T-helper 2 cell treated with Interferon-gamma antibody and Interleukin-4, amounts not matched to agents 5 μg/mL and 100 μg/mL, for 36 hours (primary cell): ENCODE data around the gene OSBPL10.
A peak's percentile ranks its signal among the peaks of the same experiment; 100 is the strongest.
"Not testable (repeated sequence)": the region's sequence is repeated elsewhere in the genome, so short reads cannot be mapped to it uniquely, and the experiment has no call there.

Experiments
- DNase-seq: peaks from one replicate; pipeline ENCODE4 v3.0.0; 2021; ENCODE audit warnings: low spot score
- H3K27ac Mint-ChIP-seq: one replicate; pipeline ENCODE4 v1.8.0; 2021; ENCODE audit warnings: mild to moderate bottlenecking, mixed read lengths
- H3K27me3 Mint-ChIP-seq: one replicate; pipeline ENCODE4 v1.8.0; 2021; ENCODE audit warnings: low read depth, mixed read lengths
- H3K36me3 Mint-ChIP-seq: one replicate; pipeline ENCODE4 v1.8.0; 2021; ENCODE audit warnings: low read depth, mixed read lengths
- H3K4me1 Mint-ChIP-seq: one replicate; pipeline ENCODE4 v1.8.0; 2021; ENCODE audit warnings: low read depth, mixed read lengths
- H3K4me3 Mint-ChIP-seq: one replicate; pipeline ENCODE4 v1.8.0; 2022; ENCODE audit warnings: mild to moderate bottlenecking, moderate library complexity, mixed read lengths
- H3K9me3 Mint-ChIP-seq: one replicate; pipeline ENCODE4 v1.8.0; 2021; ENCODE audit warnings: mixed read lengths

OSBPL10 gene

DNA sequence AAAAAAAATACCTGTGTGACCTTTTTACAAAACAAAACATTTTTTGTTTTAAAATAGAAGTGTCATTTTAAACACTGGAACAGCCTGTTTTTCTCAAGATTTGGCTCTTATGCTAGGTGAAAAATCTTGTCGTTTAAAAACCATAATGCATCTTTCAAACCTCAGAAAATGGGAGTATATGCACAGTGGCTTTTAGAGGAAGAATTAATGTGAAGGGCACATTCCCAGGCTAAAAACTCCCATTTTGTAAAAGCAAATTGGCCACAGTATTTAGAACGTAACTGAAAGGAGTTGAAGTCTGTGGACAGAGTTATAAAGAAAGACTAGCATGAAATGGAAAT lies 190.0 kb downstream of the OSBPL10 start:
- Mint-ChIP-seq H3K4me3 (no peak overlapping the region), H3K4me1 (no peaks in the 10 kb centered on the region)
- no peak for DNase-seq

DNA sequence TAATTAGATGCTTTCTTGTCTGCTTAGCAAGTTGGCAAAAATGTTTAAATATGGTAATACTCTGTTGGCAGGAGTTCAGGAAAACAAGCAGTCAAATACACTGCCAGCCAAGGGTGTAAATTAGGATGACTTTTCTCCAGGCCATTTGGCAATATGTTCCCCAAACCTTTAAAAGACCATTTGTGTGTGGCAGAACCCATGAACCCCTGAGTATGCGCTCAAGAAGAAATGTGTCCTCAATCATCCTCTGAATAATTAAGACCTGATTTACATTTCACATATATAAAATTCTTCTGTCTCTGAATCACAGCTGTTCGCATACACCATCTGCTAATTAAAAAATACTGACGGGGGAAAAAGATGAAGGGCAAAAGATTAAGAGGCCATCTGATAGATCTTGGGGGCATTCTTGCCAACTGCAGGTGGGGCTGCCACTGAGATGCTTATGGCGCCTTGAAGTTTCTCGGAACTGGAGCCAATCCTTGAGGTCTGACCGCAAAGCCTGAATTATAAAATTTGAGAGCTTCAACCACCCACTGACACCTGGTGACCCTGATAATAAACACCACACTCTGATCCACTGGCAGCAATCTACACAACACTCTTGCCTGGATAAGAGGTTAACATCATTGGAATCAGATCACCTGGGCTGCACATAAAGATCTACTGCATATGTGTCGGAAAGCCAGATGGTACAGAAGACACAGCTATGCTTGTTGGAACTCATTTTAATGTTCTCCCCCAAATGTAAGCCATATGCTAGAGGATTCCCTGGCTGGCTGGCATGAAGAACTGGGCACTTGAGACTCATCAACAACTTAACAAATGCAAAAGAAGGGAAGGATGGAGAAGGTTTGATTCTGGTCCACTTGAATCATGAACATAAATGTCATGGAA lies 190.6 kb downstream of the OSBPL10 start:
- no peak overlapping the region for H3K4me3 Mint-ChIP-seq
- H3K27ac Mint-ChIP-seq: no peak overlapping the region
- no peaks in the 10 kb centered on the region for H3K4me1 Mint-ChIP-seq
- no peak for DNase-seq
- H3K9me3 Mint-ChIP-seq: no peaks in the 10 kb centered on the region
- no peaks in the 10 kb centered on the region for H3K27me3 Mint-ChIP-seq
- H3K36me3 Mint-ChIP-seq: peaks cover 2% of the 10 kb centered on the region

More for the DNA sequence above, 190.0 kb downstream of the OSBPL10 start:
- Mint-ChIP-seq H3K36me3 (peaks cover 2% of the 10 kb centered on the region), H3K9me3 (no peaks in the 10 kb centered on the region), H3K27me3 (no peaks in the 10 kb centered on the region), H3K27ac (no peak overlapping the region)

DNA sequence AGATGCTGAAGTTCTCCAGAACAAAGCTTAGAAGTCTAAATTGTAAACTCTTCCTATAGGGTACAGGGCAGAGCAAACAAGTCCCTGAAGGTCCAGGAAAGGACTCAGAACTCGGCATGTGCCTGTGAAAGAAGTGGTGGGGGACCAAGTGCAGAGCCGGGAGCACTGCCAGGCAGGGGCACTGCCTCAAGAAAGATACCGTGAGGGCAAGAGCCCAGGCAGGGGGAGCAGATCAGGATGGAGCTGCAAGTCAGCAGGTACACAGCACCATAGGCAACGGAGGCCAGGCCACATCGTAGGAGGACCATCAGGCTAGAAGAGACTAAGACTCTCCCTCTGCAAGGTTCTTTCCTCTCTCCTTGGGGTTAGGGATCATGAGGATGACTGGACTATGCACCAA lies 191.6 kb downstream of the OSBPL10 start:
- Mint-ChIP-seq H3K4me3 (no peak overlapping the region), H3K9me3 (no peaks in the 10 kb centered on the region), H3K27ac (no peak overlapping the region), H3K4me1 (no peaks in the 10 kb centered on the region), H3K36me3 (no peaks in the 10 kb centered on the region), H3K27me3 (no peaks in the 10 kb centered on the region)
- DNase-seq: no peak

DNA sequence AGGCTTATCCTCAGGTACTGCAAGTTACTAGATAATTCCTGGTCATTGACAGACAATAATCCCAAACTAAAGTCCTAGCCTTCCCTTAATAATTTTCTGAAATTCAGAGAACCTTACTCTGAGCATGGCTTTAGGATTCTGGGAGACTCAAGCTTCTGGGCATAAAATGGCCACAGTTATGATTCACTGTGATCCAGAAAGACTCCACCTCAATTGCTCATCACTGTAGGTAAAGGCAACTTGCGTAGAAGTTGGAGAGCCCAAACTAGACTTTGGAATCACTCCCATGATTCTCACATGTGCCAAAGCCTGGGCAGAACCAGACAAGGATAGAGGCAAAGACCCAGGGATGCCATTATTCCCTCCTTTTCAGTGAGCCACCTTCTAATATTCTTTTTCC lies 195.3 kb downstream of the OSBPL10 start:
- no peak overlapping the region for H3K27ac Mint-ChIP-seq
- no peaks in the 10 kb centered on the region for H3K9me3 Mint-ChIP-seq
- no peaks in the 10 kb centered on the region for H3K36me3 Mint-ChIP-seq
- no peaks in the 10 kb centered on the region for H3K27me3 Mint-ChIP-seq
- DNase-seq: no peak
- no peak overlapping the region for H3K4me3 Mint-ChIP-seq
- no peaks in the 10 kb centered on the region for H3K4me1 Mint-ChIP-seq

DNA sequence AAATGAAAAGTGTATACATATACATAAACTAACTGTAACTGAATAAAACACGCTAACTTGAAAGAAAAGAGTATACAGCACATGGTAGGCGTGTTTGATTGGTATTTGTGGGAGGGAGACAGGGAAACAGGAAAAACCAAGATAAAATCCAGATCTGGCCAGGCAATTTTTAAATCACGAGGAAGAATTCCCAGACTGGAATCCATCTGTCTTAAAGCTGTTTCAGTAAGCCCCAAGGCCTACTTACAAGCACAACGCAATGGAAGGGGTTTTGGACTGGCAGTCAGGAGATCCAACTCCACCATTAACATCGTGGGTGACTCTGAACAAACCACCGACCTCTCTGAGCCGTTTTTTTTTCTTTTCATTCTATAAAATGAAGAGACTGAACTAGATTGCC lies 195.8 kb downstream of the OSBPL10 start:
- H3K36me3 Mint-ChIP-seq: no peaks in the 10 kb centered on the region
- no peaks in the 10 kb centered on the region for H3K27me3 Mint-ChIP-seq
- no peak overlapping the region for H3K27ac Mint-ChIP-seq
- DNase-seq: no peak
- H3K4me3 Mint-ChIP-seq: no peak overlapping the region
- no peaks in the 10 kb centered on the region for H3K9me3 Mint-ChIP-seq
- H3K4me1 Mint-ChIP-seq: no peaks in the 10 kb centered on the region

DNA sequence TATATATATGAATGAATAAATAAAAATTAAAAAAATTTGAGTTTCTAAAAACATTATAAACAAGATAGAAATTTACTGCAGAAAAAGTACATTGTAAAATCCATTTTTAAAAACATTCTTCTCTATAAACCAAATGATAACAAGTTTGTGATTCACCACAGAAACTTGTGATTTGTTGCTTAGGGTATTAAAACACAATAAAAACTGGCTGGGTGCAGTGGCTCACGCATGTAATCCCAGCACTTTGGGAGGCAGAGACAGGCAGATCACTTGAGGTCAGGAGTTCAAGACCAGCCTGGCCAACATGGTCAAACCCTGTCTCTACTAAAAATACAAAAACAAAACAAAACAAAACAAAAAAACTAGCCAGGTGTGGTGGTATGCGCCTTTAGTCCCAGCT lies 197.2 kb downstream of the OSBPL10 start:
- H3K4me3 Mint-ChIP-seq, H3K9me3 Mint-ChIP-seq, H3K27ac Mint-ChIP-seq, H3K27me3 Mint-ChIP-seq, H3K4me1 Mint-ChIP-seq, H3K36me3 Mint-ChIP-seq, DNase-seq: not testable (repeated sequence)

DNA sequence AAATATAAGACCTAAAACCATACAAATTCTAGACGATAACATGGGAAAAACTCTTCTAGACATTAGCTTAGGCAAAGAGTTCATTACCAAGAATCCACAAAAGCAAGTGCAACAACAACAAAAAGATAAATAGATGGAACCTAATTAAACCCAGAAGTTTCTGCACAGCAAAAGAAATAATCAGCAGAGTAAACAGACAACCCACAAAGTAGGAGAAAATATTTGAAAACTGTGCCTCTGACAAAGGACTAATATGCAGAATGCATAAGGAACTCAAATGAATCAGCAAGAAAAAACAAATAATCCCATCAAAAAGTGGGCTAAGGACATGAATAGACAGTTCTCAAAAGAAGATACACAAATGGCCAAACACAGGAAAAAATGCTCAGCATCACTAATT lies 198.8 kb downstream of the OSBPL10 start:
- not testable (repeated sequence) for H3K4me3 Mint-ChIP-seq

DNA sequence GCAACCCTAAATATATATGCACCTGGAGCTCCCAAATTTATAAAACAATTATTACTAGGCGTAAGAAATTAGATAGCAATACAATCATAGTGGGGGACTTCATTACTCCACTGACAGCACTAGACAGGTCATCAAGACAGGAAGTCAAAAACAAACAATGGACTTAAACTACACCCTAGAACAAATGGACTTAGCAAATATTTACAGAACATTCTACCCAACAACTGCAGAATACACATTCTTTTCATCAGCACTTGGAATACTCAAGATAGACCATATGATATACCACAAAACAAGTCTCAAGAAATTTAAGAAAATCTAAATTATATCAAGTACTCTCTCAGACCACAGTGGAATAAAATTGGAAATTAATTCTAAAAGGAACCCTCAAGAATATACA lies 201.5 kb downstream of the OSBPL10 start:
- Mint-ChIP-seq H3K4me1 (no peaks in the 10 kb centered on the region), H3K27ac (no peak overlapping the region), H3K36me3 (no peaks in the 10 kb centered on the region)

More for the DNA sequence above, 198.8 kb downstream of the OSBPL10 start:
- not testable (repeated sequence) for DNase-seq, H3K36me3 Mint-ChIP-seq, H3K9me3 Mint-ChIP-seq, H3K27me3 Mint-ChIP-seq, H3K4me1 Mint-ChIP-seq, H3K27ac Mint-ChIP-seq

DNA sequence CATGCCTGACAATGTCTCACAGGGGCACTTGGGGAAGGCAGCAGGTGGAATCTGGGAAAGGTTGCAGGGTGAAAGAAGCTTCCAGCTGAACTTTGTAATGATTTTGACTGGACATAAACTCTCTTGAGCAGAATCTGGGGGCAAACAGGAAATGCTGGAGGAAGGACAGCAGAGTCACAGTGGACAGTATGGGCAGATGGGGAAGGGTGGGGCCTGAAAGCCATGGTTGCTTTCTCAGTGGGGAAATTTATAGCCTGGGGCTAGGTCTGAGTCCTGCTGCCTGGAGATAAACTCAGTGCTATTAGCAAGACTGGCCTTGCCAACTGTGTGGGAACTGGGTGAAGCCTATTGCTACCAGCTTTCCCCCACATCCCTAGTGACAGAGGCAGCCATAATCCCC lies 203.2 kb downstream of the OSBPL10 start:
- Mint-ChIP-seq H3K27ac (no peak overlapping the region), H3K9me3 (peaks cover 9% of the 10 kb centered on the region), H3K27me3 (no peaks in the 10 kb centered on the region), H3K36me3 (no peaks in the 10 kb centered on the region), H3K4me1 (peaks cover 1% of the 10 kb centered on the region), H3K4me3 (no peak overlapping the region)
- DNase-seq: no peak

More for the DNA sequence above, 201.5 kb downstream of the OSBPL10 start:
- Mint-ChIP-seq H3K27me3 (no peaks in the 10 kb centered on the region), H3K4me3 (no peak overlapping the region), H3K9me3 (peaks cover 9% of the 10 kb centered on the region)
- no peak for DNase-seq

DNA sequence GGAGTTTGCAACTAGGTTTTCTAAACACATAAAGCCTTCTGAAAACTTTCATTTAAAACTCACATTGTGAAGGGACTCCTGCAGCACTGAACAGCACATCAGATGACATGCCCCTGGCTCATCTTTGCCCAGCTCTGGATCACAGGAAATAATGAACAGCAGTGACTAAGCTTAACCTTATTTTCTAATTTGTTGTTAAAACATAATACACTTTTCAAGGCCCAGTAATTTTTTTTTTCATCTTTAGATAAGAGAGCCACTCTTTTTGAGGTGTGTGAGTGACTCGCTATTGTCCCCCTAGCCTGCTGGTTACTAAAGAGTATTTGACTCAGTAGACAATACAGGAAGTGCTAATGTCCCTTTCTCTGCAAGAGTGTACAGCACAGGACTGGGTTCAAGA lies 204.0 kb downstream of the OSBPL10 start:
- no peak overlapping the region for H3K4me3 Mint-ChIP-seq
- no peaks in the 10 kb centered on the region for H3K36me3 Mint-ChIP-seq
- peaks cover 9% of the 10 kb centered on the region for H3K9me3 Mint-ChIP-seq
- no peak overlapping the region for H3K27ac Mint-ChIP-seq
- H3K27me3 Mint-ChIP-seq: no peaks in the 10 kb centered on the region
- peaks cover 3% of the 10 kb centered on the region for H3K4me1 Mint-ChIP-seq
- DNase-seq: no peak

DNA sequence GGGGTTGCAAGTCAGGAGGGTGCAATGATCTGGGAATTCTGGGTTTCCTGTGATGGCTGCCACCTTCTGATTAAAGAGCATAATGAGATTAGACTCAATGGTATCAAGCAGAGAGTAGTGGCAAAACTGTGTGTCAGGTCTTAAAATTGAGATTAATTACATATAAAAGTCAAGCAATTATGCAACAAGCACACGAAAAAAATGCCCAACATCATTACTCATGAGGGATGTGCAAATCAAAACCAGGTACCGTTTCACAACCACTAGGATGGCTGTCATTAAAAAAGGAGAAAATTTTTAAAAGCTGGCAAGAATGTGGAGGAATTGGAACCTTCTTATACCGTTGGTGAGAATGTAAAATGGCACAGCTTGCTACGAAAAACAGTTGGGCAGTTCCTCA lies 205.0 kb downstream of the OSBPL10 start:
- peaks cover 9% of the 10 kb centered on the region for H3K9me3 Mint-ChIP-seq
- H3K4me1 Mint-ChIP-seq: peaks cover 8% of the 10 kb centered on the region
- H3K4me3 Mint-ChIP-seq: no peak overlapping the region
- H3K27me3 Mint-ChIP-seq: no peaks in the 10 kb centered on the region
- DNase-seq: no peak
- H3K36me3 Mint-ChIP-seq: no peaks in the 10 kb centered on the region
- no peak overlapping the region for H3K27ac Mint-ChIP-seq

DNA sequence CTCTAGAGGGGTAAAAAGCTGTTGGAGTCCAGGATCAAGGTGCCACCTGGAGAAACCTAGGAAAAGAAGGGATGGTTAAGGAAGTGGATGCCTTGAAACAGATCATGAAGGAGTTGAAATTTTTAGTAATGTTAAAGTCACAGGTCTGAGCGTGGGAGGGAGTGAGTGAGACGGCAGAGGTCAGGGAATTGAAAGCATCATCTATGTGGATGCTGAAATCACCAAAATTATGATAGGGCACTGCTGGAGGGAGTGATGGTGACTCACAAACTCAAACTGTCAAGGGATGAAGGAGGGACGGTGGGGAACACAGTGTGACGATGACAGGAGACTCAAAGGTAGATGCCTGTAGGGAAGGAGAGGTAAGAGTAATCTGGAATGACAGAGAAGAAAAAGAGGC lies 205.7 kb downstream of the OSBPL10 start:
- DNase-seq: no peak
- Mint-ChIP-seq H3K9me3 (peaks cover 9% of the 10 kb centered on the region), H3K27ac (no peak overlapping the region), H3K4me1 (peaks cover 10% of the 10 kb centered on the region), H3K4me3 (no peak overlapping the region), H3K27me3 (no peaks in the 10 kb centered on the region), H3K36me3 (no peaks in the 10 kb centered on the region)

DNA sequence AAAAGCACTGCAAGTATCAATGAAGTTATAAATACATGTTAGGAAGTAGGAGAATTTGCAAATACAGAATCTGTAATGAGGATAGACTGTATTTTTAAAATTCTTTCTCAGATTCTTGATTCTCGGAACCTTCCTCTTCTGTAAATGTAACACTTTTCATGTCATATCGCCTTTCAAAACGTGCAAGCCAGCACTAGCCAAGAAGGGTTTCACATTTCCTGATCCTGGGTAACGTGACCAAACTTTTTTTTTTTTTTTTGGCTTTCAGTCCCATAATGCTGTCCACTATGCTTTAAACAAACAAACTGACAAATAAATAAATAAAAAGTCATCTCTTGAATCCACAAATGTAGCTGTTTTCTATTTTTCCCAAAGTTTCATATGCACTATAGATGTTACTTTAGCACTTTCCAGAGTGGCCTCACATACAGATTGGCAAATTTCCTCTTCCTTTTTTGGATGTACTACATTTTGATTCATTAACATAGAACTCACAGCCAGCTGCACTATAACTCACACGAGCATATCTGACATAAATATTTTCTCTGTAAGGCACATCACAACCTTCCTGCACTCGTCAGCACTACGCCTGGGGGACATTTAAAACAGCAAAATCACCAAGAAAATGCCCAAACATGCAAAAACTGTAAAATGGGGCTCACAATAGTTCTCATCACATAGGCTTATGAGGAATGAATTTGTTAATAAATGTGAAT lies 208.1 kb downstream of the OSBPL10 start:
- Mint-ChIP-seq H3K4me3 (no peak overlapping the region), H3K36me3 (no peaks in the 10 kb centered on the region), H3K4me1 (peaks cover 12% of the 10 kb centered on the region), H3K27ac (no peak overlapping the region), H3K9me3 (peaks cover 3% of the 10 kb centered on the region), H3K27me3 (no peaks in the 10 kb centered on the region)
- no peak for DNase-seq

DNA sequence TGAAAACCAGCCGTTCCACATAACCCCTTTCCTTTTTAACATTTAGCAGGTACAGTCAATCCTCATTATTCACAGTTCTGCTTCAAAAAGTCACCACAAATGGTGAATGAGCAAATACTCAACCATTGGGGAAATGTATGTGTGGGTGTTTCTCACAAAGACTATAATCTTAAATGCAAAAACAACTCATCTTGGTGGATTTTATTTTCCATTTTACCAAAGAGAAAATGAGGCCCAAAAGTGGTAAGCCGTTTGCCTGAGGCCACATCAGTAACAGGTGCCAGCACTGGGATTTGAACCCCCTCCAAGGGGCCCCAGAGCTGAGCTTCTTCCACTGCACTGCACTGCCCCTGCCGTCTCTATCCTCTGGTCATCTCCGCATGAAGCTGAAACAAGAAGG lies 208.8 kb downstream of the OSBPL10 start:
- H3K27me3 Mint-ChIP-seq: no peaks in the 10 kb centered on the region
- DNase-seq: peak; percentile 30
- H3K27ac Mint-ChIP-seq: no peak overlapping the region
- no peak overlapping the region for H3K4me3 Mint-ChIP-seq
- no peaks in the 10 kb centered on the region for H3K36me3 Mint-ChIP-seq
- no peaks in the 10 kb centered on the region for H3K9me3 Mint-ChIP-seq
- H3K4me1 Mint-ChIP-seq: peaks cover 16% of the 10 kb centered on the region
